ENCODE data around the gene PMP22. TPM values are rescaled to one million over a fixed set of nuclear protein-coding genes. Genes with fewer than 3 reads are reported as not detected.

PMP22 gene
- total RNA-seq, 2 donors from 2014 or later = 3.1 to 5.5 TPM

DNA sequence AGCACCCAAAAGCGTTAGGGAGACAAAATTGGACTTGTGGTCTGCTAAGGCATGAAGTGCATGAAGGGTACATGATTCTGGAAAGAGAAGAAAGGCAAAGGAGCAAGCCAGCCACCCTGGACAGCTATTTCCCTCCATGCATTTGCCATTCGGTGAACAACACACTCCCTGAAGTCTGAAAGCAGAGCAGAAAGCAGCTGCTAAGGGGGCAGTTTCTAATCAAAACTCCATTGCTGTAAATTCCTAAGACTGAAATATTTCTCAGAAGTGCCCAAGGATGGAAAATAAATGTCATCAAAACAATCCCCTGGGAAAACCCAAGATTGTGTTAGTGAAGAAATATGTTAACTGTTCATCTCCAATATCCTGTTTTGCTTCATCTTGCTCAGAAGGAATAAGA lies 44.3 kb downstream of the PMP22 start:
- TF ChIP-seq, protein P1, sequence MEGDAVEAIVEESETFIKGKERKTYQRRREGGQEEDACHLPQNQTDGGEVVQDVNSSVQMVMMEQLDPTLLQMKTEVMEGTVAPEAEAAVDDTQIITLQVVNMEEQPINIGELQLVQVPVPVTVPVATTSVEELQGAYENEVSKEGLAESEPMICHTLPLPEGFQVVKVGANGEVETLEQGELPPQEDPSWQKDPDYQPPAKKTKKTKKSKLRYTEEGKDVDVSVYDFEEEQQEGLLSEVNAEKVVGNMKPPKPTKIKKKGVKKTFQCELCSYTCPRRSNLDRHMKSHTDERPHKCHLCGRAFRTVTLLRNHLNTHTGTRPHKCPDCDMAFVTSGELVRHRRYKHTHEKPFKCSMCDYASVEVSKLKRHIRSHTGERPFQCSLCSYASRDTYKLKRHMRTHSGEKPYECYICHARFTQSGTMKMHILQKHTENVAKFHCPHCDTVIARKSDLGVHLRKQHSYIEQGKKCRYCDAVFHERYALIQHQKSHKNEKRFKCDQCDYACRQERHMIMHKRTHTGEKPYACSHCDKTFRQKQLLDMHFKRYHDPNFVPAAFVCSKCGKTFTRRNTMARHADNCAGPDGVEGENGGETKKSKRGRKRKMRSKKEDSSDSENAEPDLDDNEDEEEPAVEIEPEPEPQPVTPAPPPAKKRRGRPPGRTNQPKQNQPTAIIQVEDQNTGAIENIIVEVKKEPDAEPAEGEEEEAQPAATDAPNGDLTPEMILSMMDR (conservative IDR thresholded peaks at IDR 0.05) = no peak
- Mint-ChIP-seq H3K27ac (no peak overlapping the region), H3K27me3 (ENCODE audit: insufficient read depth) (peaks cover 2% of the 10 kb centered on the region), H3K4me3 (no peak overlapping the region), H3K4me1 (no peaks in the 10 kb centered on the region), H3K9me3 (no peaks in the 10 kb centered on the region), H3K36me3 (ENCODE audit: low read depth) (no peaks in the 10 kb centered on the region)
- Histone ChIP-seq H3K9me3 (ENCODE audit: control insufficient read depth, low read length) (no peaks in the 10 kb centered on the region), H3K27me3 (ENCODE audit: control insufficient read depth, insufficient read depth, low read length, poor library complexity, severe bottlenecking) (no peaks in the 10 kb centered on the region), H3K4me3 (ENCODE audit: low read length) (no peak overlapping the region), H3K27ac (ENCODE audit: low read depth, low read length) (no peak overlapping the region), H3K36me3 (ENCODE audit: control insufficient read depth, insufficient read depth, low read length) (no peaks in the 10 kb centered on the region), H3K4me1 (ENCODE audit: control insufficient read depth, insufficient read depth, low read length) (no peaks in the 10 kb centered on the region), H3K9ac (ENCODE audit: extremely low read depth, low read length, poor library complexity, severe bottlenecking) (no peak overlapping the region)
- 85 to 90% methylated on average over 2 of the region's 2 CpGs for WGBS, 2 experiments (ENCODE audit: insufficient coverage in 1 of 2, insufficient read length in 1 of 2)
- no peak for DNase-seq

DNA sequence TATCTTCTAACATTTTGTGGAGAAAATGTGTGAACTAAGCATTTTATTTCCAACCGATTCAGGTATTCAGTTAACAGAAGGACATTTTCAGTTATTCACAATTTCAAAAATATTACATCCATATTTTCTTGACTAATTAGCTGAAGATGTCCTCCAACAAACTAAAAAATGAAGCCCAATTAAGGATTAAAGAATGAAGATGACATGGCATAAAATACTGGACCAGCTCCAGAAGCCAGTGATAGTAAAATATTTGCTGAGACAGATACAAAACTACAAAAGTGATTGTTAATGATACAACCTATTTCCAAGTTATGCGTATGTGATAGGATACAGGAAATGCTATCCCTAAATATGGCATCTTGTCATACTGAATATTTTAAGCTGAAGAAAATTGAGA lies 48.6 kb downstream of the PMP22 start:
- no peaks in the 10 kb centered on the region for H3K4me1 ChIP-seq (ENCODE audit: control insufficient read depth, insufficient read depth, low read length)
- H3K9ac ChIP-seq (ENCODE audit: extremely low read depth, low read length, poor library complexity, severe bottlenecking) = no peak overlapping the region
- Mint-ChIP-seq H3K9me3 (no peaks in the 10 kb centered on the region), H3K27ac (no peak overlapping the region), H3K27me3 (ENCODE audit: insufficient read depth) (no peaks in the 10 kb centered on the region), H3K4me3 (no peak overlapping the region), H3K4me1 (no peaks in the 10 kb centered on the region), H3K36me3 (ENCODE audit: low read depth) (no peaks in the 10 kb centered on the region)
- H3K36me3 ChIP-seq (ENCODE audit: control insufficient read depth, insufficient read depth, low read length) = no peaks in the 10 kb centered on the region
- no peaks in the 10 kb centered on the region for H3K9me3 ChIP-seq (ENCODE audit: control insufficient read depth, low read length)
- no peak for DNase-seq
- no peaks in the 10 kb centered on the region for H3K27me3 ChIP-seq (ENCODE audit: control insufficient read depth, insufficient read depth, low read length, poor library complexity, severe bottlenecking)
- H3K4me3 ChIP-seq (ENCODE audit: low read length) = no peak overlapping the region
- TF ChIP-seq, protein P1 (conservative IDR thresholded peaks at IDR 0.05) = no peak
- WGBS, 2 experiments (ENCODE audit: insufficient coverage in 1 of 2, insufficient read length in 1 of 2) = 78% methylated on average over 2 of the region's 2 CpGs; no CpG with 5 or more reads in 1 of the 2 experiments
- no peak overlapping the region for H3K27ac ChIP-seq (ENCODE audit: low read depth, low read length)

DNA sequence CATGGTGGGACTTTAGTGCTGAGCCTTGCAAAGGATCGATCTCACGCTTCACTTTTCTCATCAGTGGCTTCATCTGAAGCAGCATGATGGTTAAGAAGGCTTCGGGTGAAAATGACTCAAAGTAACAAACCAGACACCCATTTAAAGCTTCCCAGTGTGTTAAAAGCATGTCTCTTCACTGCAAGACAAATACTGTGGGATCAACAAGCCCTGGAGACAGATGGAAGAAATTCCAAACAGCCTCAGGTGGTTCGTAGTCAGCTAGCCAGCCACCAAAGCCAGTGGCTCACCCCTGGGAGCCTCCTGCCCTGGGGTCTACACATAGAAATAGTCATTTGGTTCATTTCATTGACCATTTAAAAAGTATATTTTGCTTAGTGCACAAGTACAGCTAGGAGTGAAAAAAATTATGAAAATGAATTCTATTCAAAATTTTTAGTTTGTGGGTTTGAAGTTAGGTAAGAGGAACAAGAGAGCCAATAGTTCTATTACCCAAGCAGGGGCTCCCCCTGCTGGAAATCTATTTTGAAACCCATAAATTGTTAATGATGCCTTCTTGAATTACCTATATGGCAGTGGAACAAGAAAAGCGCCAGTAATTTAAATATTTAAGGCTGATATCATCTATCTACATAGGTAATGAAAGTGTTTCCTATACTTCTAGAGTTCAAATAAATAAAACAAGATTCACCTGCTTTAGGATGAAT lies 51.6 kb downstream of the PMP22 start:
- Histone ChIP-seq H3K27ac (ENCODE audit: low read depth, low read length) (no peak overlapping the region), H3K9me3 (ENCODE audit: control insufficient read depth, low read length) (no peaks in the 10 kb centered on the region), H3K4me1 (ENCODE audit: control insufficient read depth, insufficient read depth, low read length) (no peaks in the 10 kb centered on the region), H3K9ac (ENCODE audit: extremely low read depth, low read length, poor library complexity, severe bottlenecking) (no peak overlapping the region), H3K27me3 (ENCODE audit: control insufficient read depth, insufficient read depth, low read length, poor library complexity, severe bottlenecking) (no peaks in the 10 kb centered on the region), H3K36me3 (ENCODE audit: control insufficient read depth, insufficient read depth, low read length) (no peaks in the 10 kb centered on the region), H3K4me3 (ENCODE audit: low read length) (no peak overlapping the region)
- Mint-ChIP-seq H3K36me3 (ENCODE audit: low read depth) (no peaks in the 10 kb centered on the region), H3K9me3 (no peaks in the 10 kb centered on the region), H3K4me1 (no peaks in the 10 kb centered on the region), H3K4me3 (no peak overlapping the region), H3K27me3 (ENCODE audit: insufficient read depth) (no peaks in the 10 kb centered on the region), H3K27ac (no peak overlapping the region)
- TF ChIP-seq, protein P1 (conservative IDR thresholded peaks at IDR 0.05) = peak; percentile 90
- 93 to 100% methylated on average over 1 to 4 of the region's 5 CpGs for WGBS, 2 experiments (ENCODE audit: insufficient coverage in 1 of 2, insufficient read length in 1 of 2)
- peak; percentile 69 for DNase-seq

All from endodermal cell (in vitro differentiated cells).